Endothelial cell of umbilical vein (primary cell): ENCODE data around the gene TMEM150C. TPM values are rescaled to one million over a fixed set of nuclear protein-coding genes. Genes with fewer than 3 reads are reported as not detected.

Experiments used
- BruUV-seq: library from RNA; stranded (reverse); fragments of 400-500 nt; replicated peaks from 2 replicates; lab custom pipeline; 2021; lab: Mats Ljungman, UMichigan
- CTCF ChIA-PET: fragments of 300-600, 350-600 bp; sonication (Branson Sonifier 250); formaldehyde crosslinking; loops from one replicate; lab custom pipeline; 2021; ENCODE audit warnings: antibody characterized with exemption, inconsistent platforms; lab: Charles Lee
- POLR2A ChIA-PET: fragments of 300-600, 350-600 bp; sonication (Branson Sonifier 250); formaldehyde crosslinking; loops from one replicate; lab custom pipeline; 2021; ENCODE audit warnings: antibody characterized with exemption, inconsistent platforms; lab: Charles Lee
- DNase-seq: peaks from one replicate; pipeline ENCODE4 v3.0.0-alpha.2; 2011; ENCODE audit warnings: low read depth, low spot score
- FAIRE-seq: peaks from 2 replicates; lab custom pipeline; 2011; peaks lifted over from hg19 to GRCh38; lab: Jason Lieb, UNC
- H2AFZ ChIP-seq: 2 replicates; pipeline ENCODE4 v1.6.0; 2012; ENCODE audit warnings: low read depth, low read length, control low read depth, inconsistent platforms
- H3K27ac ChIP-seq: 2 replicates; pipeline ENCODE4 v1.5.1; 2011; ENCODE audit warnings: low read depth, mild to moderate bottlenecking, control low read depth, low read length, moderate library complexity; ENCODE audit not compliant: insufficient read depth
- H3K27me3 ChIP-seq, 2 experiments: 2 replicates each; pipeline versions ENCODE4 v1.6.0 to v1.6.1; 2011; ENCODE audit warnings: low read length in 2 of 2, mixed read lengths in 1 of 2; ENCODE audit not compliant: control insufficient read depth in 2 of 2, insufficient read depth in 2 of 2
- H3K36me3 ChIP-seq, 2 experiments: 2 replicates in 1 of 2; 3 replicates in 1 of 2; pipeline ENCODE4 v1.5.1; 2011; ENCODE audit warnings: low read length in 2 of 2, mild to moderate bottlenecking in 1 of 2, moderate library complexity in 1 of 2; ENCODE audit not compliant: control insufficient read depth in 2 of 2, insufficient read depth in 2 of 2; ENCODE audit errors: extremely low read depth in 1 of 2
- H3K4me1 ChIP-seq: 3 replicates; pipeline ENCODE4 v1.5.1; 2011; ENCODE audit warnings: mild to moderate bottlenecking, low read length; ENCODE audit not compliant: control insufficient read depth, insufficient read depth; ENCODE audit errors: extremely low read depth
- H3K4me2 ChIP-seq: 2 replicates; pipeline ENCODE4 v1.6.1; 2011; ENCODE audit warnings: low read length, control low read depth, mixed read lengths; ENCODE audit not compliant: insufficient read depth
- H3K4me3 ChIP-seq, 3 experiments: fragments of 200-600 bp in 1 of 3; sonication (generic), shearing (Covaris generic) in 1 of 3; replicated peaks in 1 of 3; 2 replicates each; pipeline ENCODE4 v1.5.1; 2011 to 2016; ENCODE audit warnings: control low read depth in 3 of 3, low read length in 3 of 3, mild to moderate bottlenecking in 2 of 3, inconsistent platforms in 1 of 3, low read depth in 1 of 3, moderate library complexity in 1 of 3; ENCODE audit not compliant: insufficient read depth in 1 of 3
- H3K79me2 ChIP-seq: 2 replicates; pipeline ENCODE4 v1.6.0; 2012; ENCODE audit warnings: low read length, inconsistent platforms; ENCODE audit not compliant: control insufficient read depth, insufficient read depth
- H3K9ac ChIP-seq: replicated peaks from 2 replicates; pipeline ENCODE3; 2011; ENCODE audit warnings: low read length, control low read depth; ENCODE audit not compliant: insufficient read depth; ENCODE audit errors: extremely low read depth
- H3K9me1 ChIP-seq: replicated peaks from 3 replicates; pipeline ENCODE4 v1.6.0; 2011; ENCODE audit warnings: mild to moderate bottlenecking, low read length; ENCODE audit not compliant: control insufficient read depth, insufficient read depth; ENCODE audit errors: extremely low read depth
- H3K9me3 ChIP-seq: replicated peaks from 2 replicates; pipeline ENCODE4 v1.5.1; 2012; ENCODE audit warnings: low read length, inconsistent platforms; ENCODE audit not compliant: control insufficient read depth, insufficient read depth
- H4K20me1 ChIP-seq: replicated peaks from 2 replicates; pipeline ENCODE3; 2011; ENCODE audit warnings: mild to moderate bottlenecking, low read length; ENCODE audit not compliant: control insufficient read depth, insufficient read depth; ENCODE audit errors: extremely low read depth
- EZH2 ChIP-seq: IDR thresholded peaks from 2 replicates; pipeline ENCODE4 v1.6.1; 2012; ENCODE audit warnings: borderline replicate concordance, low read depth, mild to moderate bottlenecking, moderate library complexity, low read length, inconsistent platforms; ENCODE audit not compliant: severe bottlenecking
- FOS ChIP-seq: IDR thresholded peaks from 2 replicates; pipeline ENCODE4 v1.6.1; 2011; ENCODE audit warnings: mild to moderate bottlenecking, low read length, moderate library complexity, borderline replicate concordance; ENCODE audit not compliant: insufficient read depth
- GATA2 ChIP-seq: IDR thresholded peaks from 2 replicates; pipeline ENCODE4 v1.7.0; 2011; ENCODE audit warnings: low read depth, mild to moderate bottlenecking, moderate library complexity, mixed read lengths, low read length; ENCODE audit not compliant: insufficient read length, insufficient read depth
- JUN ChIP-seq: IDR thresholded peaks from 2 replicates; pipeline ENCODE4 v1.6.1; 2011; ENCODE audit warnings: borderline replicate concordance, low read depth; ENCODE audit not compliant: insufficient read length, insufficient read depth
- MYC ChIP-seq: IDR thresholded peaks from one replicate; pipeline ENCODE4 v1.6.1; 2011; ENCODE audit warnings: mild to moderate bottlenecking, low read depth, low read length
- POLR2A ChIP-seq: IDR thresholded peaks from 2 replicates; pipeline ENCODE4 v1.6.1; 2012; ENCODE audit warnings: low read depth, mild to moderate bottlenecking, control low read depth, low read length
- POLR2AphosphoS5 ChIP-seq: IDR thresholded peaks from 2 replicates; pipeline ENCODE4 v1.6.1; 2012; ENCODE audit warnings: low read depth, mild to moderate bottlenecking, control low read depth, low read length, moderate library complexity; ENCODE audit not compliant: insufficient read depth
- dilution Hi-C: fragments of 300-500 bp; cut with MboI; formaldehyde crosslinking; loops from one replicate; pipeline ENCODE4 v1.15.0; 2019; ENCODE audit warnings: low sequenced_read_pairs; ENCODE audit not compliant: extremely low pct_ligation_motif_present
- intact Hi-C: fragments of 100-400 bp; cut with micrococcal nuclease; formaldehyde crosslinking; loops from one replicate; pipeline ENCODE4 v1.10.0; 2022
- polyA plus RNA-seq, 4 experiments: library from polyadenylated mRNA; depleted of rRNA in 3 of 4; stranded (reverse) in 3 of 4; unstranded in 1 of 4; fragments of >200 nt; gene quantifications; 2 replicates each; pipeline versions ENCODE4 v1.2.1 to v1.2.3, GENCODE V29; 2011 to 2012; ENCODE audit warnings: missing spikeins in 1 of 4
- total RNA-seq: library from RNA; stranded (reverse); gene quantifications from 2 replicates; pipeline ENCODE4 v1.2.3, GENCODE V29; 2021
- TF ChIP-seq, protein P1 (sequence below): IDR thresholded peaks from 2 replicates; pipeline ENCODE4 v1.6.1; 2011; ENCODE audit not compliant: insufficient read depth, insufficient read length
- TF ChIP-seq, protein P2 (sequence below), 2 donors: IDR thresholded peaks; 1 replicate in 1 of 2; 2 replicates in 1 of 2; pipeline ENCODE4 v1.5.1; 2011; ENCODE audit warnings: low read length in 2 of 2, mild to moderate bottlenecking in 2 of 2, moderate library complexity in 2 of 2, control low read depth in 1 of 2, inconsistent platforms in 1 of 2, low read depth in 1 of 2; ENCODE audit not compliant: insufficient read depth in 1 of 2; ENCODE audit errors: extremely low read depth in 1 of 2

The TMEM150C gene
- total and polyA plus RNA-seq, 2 donors (not counting 3 experiments of a cell fraction or from before 2014, with no cell fraction given) = 4.1 to 6.6 TPM

DNA sequence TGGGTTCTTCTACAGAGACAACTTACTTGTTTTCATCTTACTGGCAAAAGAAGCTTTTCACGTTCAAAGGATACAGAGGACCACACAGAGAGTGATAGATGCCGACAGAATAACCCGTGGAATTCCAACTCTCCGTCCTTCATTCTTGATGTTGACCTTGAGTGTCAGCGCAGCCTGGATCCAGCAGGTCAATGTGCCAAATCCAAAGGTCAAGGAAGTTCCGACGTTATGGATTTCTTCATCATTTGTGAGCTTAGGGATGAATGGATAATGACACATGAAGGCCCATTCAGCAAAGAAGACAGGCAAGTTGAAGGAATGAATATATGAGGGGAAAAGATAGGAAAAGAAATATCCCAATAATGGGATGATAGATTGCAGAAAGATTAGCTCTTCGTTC lies 71.8 kb downstream of the TMEM150C start:
- Histone ChIP-seq H4K20me1 (no peaks in the 10 kb centered on the region), H3K9me3 (no peaks in the 10 kb centered on the region), H3K9me1 (no peaks in the 10 kb centered on the region), H3K4me2 (no peak overlapping the region), H3K36me3 (no peaks in the 10 kb centered on the region), H3K9ac (no peak overlapping the region), H3K4me1 (no peaks in the 10 kb centered on the region), H3K4me3 (no peak overlapping the region), H3K79me2 (no peaks in the 10 kb centered on the region), H3K27ac (no peak overlapping the region), H3K27me3 (no peaks in the 10 kb centered on the region), H2AFZ (no peak overlapping the region)
- ChIA-PET POLR2A (no interaction called here), CTCF (interaction anchor here (1.1 to 5.5 kb wide), 6 partner anchors 10 to 249 kb away, joined by 3 to 29 read pairs (median 4); no protein-coding TSS in a partner anchor)
- TF ChIP-seq POLR2AphosphoS5 (no peak), POLR2A (no peak)
- no peak for DNase-seq
- dilution Hi-C loops = no loop called here
- intact Hi-C loops = no loop called here
- no peak for FAIRE-seq
- no TSS peak for BruUV-seq

DNA sequence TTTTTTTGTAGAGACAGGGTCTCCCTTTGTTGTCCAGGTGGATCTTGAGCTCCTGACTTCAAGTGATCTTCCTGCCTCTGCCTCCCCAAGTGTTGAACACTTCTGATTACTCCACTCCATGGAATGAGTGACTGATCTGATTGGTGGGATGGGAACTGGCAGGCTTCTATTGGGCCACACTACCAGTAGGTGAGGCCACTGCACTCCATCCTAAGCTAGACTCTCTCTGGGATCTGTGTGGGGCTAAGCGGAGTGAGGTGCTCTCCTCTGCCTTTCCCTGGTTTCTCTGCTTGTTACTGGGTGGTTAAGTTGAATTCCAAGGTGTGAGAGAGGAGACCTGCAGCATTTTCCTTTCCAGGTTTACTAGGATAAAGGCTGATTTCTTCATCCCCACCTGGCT lies 72.7 kb downstream of the TMEM150C start:
- DNase-seq = no peak
- no peak overlapping the region for H3K27ac ChIP-seq
- no peaks in the 10 kb centered on the region for H3K79me2 ChIP-seq
- CTCF ChIA-PET = interaction anchor here (1.2 to 5.5 kb wide), 4 partner anchors 9 to 250 kb away, joined by 4 to 29 read pairs (median 8); no protein-coding TSS in a partner anchor
- no peak for FAIRE-seq
- H3K27me3 ChIP-seq = no peaks in the 10 kb centered on the region
- no peak overlapping the region for H3K4me3 ChIP-seq
- no peak overlapping the region for H3K9ac ChIP-seq
- POLR2A ChIA-PET = no interaction called here
- H3K9me1 ChIP-seq = no peaks in the 10 kb centered on the region
- H3K4me2 ChIP-seq = no peak overlapping the region
- H2AFZ ChIP-seq = no peak overlapping the region
- dilution Hi-C loops (no loop called here), intact Hi-C loops (no loop called here)
- no peaks in the 10 kb centered on the region for H3K9me3 ChIP-seq
- no TSS peak for BruUV-seq
- H3K36me3 ChIP-seq = no peaks in the 10 kb centered on the region
- no peaks in the 10 kb centered on the region for H3K4me1 ChIP-seq
- no peaks in the 10 kb centered on the region for H4K20me1 ChIP-seq
- TF ChIP-seq GATA2 = no peak
- no peak for TF ChIP-seq JUN
- no peak for TF ChIP-seq FOS
- TF ChIP-seq, protein P1, sequence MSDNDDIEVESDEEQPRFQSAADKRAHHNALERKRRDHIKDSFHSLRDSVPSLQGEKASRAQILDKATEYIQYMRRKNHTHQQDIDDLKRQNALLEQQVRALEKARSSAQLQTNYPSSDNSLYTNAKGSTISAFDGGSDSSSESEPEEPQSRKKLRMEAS = no peak
- no peak for TF ChIP-seq POLR2A
- TF ChIP-seq POLR2AphosphoS5 = no peak
- TF ChIP-seq MYC = no peak
- TF ChIP-seq EZH2 = no peak
- TF ChIP-seq, protein P2, sequence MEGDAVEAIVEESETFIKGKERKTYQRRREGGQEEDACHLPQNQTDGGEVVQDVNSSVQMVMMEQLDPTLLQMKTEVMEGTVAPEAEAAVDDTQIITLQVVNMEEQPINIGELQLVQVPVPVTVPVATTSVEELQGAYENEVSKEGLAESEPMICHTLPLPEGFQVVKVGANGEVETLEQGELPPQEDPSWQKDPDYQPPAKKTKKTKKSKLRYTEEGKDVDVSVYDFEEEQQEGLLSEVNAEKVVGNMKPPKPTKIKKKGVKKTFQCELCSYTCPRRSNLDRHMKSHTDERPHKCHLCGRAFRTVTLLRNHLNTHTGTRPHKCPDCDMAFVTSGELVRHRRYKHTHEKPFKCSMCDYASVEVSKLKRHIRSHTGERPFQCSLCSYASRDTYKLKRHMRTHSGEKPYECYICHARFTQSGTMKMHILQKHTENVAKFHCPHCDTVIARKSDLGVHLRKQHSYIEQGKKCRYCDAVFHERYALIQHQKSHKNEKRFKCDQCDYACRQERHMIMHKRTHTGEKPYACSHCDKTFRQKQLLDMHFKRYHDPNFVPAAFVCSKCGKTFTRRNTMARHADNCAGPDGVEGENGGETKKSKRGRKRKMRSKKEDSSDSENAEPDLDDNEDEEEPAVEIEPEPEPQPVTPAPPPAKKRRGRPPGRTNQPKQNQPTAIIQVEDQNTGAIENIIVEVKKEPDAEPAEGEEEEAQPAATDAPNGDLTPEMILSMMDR (IDR thresholded peaks at IDR 0.05; ENCODE audit: extremely low read depth in 1 of 2, insufficient read depth in 1 of 2, low read depth in 1 of 2, low read length in 2 of 2) = no peak
